HG03571 (cell line): Measurements from ENCODE around the gene PLCB3.

Source experiments
- ATAC-seq: cut with Tn5 transposase; IDR thresholded peaks from one replicate; pipeline ENCODE4 v1.9.1; 2021; ENCODE audit not compliant: unreplicated experiment

The PLCB3 gene

DNA sequence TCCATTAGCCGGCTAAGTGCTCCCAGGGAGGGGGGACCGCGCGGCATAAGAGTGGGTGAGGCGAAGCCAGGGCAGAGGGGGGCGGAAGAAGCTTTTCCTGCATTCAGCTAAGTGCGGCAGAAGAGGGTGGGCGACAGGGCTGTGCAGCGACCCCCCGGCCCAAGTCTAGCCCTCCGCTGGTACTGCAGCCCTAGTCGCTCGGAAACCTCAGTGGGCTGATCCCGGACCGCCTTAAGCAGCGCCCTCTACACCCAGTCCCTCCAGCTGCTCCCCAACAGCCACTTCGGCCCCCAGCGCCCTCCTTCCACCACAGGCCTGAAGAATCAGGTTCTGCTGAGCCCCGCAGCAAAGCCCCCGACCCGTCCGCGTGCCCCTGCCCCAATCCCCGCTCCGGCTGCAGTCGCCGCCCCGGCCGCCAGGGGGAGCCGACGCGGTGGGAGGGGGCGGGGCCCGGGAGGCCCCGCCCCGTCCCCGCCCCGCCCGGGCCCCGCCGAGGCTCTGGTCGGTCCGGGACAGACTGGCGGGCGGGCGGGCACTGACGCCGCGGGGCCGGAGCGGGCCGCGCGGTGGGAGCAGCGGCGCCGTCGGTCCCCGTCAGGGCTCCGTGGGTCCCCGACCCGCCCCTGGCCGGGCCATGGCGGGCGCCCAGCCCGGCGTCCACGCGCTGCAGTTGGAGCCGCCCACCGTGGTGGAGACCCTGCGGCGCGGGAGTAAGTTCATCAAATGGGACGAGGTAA lies at the start of gene PLCB3:
Gene PLCB3, plus strand, starts transcription at position 515 of the 737 bp plus-strand sequence. Its CDS starts 120 bp downstream, at position 635.
- ATAC-seq, result no peak

DNA sequence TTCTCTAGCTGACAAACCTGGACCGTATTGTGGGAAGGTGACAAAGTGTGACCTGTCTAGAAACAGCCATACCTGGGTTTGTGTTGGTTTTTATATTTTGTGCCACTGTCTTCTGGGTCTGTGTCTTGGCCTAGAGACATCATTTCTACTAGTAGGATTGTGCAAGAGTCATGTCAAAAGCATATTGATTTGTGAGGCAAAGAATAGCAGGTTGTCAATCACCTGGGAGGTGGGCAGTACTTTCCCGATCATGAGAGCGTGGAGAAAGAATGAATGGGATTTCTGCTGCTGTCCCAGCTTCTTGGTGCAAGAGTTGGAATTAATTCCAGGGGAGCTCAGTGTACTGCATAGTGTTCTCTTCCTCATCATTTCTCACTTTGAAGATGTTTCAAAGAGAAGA lies 49.8 kb upstream of the PLCB3 start:
- ATAC-seq, result no peak

DNA sequence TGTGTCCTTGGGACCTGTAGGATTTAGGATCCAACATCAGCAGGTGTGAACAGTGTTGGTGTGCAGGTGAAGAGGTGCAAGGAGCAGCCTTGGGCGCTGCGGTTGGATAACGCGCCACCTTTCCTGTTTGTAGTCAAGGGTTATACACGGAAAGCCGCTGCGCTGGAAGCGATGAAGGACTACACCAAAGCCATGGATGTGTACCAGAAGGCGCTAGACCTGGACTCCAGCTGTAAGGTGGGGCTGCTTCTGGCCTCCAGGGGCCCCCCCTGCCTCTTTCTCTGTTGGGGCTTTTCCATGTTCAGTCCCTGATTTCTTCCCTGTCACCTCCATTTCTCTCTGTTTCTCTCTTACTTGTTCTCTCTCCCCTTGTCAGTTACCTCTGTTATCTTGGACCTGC lies 48.3 kb upstream of the PLCB3 start:
- ATAC-seq, result no peak

DNA sequence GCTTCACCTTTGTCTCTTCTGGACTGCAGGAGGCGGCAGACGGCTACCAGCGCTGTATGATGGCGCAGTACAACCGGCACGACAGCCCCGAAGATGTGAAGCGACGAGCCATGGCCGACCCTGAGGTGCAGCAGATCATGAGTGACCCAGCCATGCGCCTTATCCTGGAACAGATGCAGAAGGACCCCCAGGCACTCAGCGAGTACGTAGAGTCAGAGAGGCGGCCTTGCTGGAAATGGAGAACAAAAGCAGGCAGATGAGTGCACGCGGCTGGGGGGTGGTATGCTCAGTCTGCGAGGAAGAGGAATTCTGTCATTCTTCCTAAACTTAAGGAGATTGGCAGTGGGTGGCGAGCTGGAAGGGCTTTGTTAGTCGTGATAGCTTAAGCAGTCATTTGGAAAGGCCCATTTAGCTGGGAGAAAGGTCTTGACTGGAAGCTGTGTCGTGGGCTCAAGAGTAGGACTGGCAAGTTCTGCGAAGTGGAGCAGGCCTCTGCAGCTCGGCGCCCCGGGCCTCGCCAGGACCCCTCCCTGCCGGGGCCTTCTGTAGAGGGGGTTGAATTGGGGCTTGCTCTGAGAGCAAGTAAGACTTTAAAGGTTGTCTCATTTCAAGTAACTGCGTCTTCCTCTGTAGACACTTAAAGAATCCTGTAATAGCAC lies 47.8 kb upstream of the PLCB3 start:
- no peak for ATAC-seq

DNA sequence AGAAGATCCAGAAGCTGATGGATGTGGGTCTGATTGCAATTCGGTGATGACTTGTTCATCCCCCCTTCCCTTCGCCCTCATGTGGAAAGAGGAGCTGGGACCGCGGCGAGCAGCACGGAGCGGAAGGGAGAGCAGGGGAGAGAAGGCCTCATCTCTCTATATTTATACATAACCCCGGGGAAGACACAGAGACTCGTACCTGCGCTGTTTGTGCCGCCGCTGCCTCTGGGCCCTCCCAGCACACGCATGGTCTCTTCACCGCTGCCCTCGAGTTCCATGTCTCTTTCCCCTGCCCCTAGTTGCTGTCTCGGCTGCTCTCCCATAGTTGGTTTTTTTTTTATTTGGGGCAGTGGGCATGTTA lies 47.3 kb upstream of the PLCB3 start:
- no peak for ATAC-seq

DNA sequence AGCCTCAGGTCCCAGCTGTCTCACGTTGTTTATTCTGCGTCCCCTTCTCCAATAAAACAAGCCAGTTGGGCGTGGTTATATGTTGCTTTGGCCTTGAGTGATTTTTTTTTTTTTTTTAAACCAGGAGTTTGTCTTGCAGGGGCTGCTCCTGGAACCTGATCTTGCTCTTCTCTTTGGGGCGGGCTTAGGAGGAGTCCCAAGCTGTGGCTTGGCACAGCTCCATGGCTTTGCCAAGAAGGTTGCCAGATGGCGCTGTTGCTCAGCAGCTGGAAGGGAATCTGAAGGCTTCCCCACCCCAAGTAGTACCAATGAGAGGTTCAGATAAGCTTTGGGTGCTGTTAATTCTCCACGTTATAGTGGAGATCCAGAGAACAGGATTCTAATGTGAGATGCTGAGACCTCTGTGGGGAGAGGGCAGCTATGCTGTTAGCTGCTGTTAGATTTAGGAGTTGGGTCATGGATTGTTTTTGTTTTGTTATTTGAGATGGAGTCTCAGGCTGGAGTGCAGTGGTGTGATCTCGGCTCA lies 46.8 kb upstream of the PLCB3 start:
- no peak for ATAC-seq

DNA sequence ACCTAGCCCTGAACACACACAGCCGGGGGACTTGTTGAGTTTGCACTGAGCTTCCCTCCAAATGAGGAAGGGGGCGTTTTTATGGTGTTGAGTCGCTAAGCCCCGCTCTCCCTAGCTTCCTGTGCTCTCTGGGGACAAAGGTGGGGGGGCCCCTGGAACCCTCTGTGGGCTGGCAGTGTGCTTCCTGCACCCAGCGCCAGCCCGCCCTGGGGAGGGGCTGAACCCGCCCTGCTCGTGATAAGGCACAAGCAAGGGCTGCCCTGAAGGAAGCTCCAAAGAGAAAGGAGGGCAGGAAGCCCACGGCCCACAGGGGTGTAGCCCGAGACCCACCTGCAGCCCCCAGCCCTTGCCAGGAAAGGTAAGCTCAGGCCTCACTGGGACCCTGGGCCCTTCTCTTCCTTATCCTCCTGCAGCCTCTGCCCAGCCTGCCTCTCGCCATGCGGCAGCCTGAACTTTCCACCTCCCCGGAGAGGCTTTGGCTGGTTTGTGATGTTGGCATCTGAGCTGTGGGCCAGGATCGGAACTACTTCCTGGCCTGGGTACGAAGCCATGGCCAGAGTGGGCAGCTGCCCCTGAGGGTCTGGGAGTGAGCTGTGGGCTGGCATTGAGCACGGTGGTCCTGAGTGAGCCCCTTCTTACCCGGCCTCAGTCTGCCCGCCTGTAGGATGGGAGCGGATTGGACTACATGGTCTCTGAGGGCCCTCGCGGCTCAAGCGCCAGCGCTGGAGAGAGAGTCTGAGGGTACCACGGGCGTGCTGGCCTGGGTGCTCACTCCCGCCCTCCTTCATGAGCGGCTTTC lies 44.7 kb upstream of the PLCB3 start, which contains the start of gene FERMT3:
Gene FERMT3, plus strand, starts transcription at position 265 of the 799 bp plus-strand sequence. CDS start 644 bp downstream, outside the sequence.
- no peak for ATAC-seq

DNA sequence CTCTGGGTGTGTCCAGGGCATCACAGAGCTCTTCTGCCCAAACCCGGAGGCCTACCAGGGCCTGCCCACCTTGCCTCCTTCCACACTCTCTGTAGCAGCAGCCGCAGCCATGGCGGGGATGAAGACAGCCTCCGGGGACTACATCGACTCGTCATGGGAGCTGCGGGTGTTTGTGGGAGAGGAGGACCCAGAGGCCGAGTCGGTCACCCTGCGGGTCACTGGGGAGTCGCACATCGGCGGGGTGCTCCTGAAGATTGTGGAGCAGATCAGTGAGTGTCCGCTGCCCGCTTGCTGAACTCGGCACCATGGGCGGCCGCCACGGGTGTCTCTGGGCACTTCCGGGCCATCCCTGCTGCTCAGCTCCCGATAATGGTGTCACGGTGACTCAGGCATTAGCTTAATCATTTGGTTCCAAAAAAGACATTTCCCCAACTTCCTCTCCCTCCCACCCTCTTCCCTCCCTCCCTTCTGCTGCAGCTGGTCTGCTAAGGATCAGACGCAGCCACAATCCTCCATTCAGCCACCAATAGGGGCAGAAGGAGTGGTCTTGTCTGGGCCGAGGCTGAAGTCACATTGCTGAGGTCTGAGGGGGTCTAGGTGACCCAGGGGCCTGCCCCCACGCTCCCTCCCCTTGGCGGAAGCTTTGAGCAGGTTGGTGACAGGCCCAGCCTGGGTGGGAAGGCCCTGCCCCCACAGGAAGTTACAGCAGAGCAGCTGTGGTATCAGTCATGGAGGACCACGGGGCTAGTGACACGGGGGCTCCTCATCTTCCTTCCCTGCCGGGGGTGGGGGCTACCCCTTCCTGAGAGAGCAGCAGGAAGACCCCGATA lies 43.9 kb upstream of the PLCB3 start:
- peak; percentile 40 for ATAC-seq

DNA sequence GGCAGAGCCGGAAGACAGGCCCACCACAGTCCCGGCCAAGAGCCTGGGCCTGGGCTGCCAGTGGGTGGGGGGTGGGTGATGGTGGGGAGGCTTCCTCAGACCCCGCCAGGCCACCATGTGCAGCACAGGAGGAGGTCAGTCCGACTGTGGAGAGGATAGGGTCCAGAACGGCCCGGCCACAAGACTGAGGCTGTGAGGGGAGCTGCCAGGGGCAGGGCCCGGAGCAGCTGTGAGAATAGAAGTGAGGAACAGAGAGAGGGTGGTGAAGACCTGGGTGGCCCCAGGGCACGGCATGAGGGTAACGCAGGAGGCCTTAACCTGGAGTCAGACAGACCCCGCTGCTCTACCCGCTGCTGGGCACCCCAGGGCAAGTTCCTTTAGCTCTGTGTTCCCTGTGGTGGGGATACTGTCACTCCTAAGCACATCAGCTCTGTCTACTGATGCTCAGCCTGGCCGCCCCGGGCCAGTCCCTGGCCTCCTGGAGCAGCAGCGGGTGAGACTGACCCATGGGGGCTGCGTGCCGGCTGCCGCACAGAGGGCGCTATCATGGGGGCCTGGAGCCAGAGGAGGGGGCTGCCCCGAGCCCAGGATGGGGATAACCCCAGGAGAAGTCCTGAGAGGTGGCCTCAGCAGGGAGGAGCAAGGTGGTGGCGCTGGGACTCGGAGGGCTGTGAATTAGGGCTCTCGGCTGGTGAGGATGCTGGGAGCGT lies 43.1 kb upstream of the PLCB3 start:
- ATAC-seq, result no peak

DNA sequence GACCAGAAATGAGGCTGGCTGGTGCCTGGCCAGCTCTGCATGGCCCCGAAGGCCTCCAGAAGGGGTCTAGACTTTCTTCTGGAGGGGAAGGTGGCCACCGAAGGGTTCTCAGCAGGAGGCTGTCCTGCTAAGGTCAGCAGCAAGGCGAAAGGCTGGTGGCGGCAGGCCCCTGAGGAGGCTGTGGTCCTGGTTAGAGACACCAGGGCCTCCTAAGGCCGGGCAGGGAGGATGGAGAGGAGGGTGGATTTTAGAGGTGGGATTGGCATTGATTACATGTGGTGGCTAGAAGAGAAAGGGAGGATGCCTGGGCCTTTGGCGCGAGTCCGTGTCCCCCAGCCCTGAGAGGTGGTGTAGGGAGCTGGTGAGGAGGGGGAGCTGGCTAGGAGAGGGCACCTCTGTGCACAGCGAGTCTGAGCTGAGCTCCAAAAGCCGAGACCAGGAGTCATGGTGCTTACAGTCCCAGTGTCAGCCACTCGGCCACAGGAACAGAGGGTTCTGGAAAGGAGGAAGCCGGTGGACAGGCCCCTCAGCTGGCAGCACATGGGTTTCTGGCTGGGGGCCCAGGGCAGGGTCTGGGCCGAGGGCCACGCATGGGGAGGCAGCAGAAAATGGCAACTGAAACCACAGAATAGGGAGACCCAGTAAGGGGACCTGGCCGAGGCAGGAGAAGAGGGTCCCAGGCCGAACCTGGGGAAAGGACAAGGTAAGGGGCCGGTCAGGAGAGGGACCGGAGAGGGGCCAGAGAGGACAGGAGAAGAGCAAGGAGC lies 42.4 kb upstream of the PLCB3 start:
- no peak for ATAC-seq

DNA sequence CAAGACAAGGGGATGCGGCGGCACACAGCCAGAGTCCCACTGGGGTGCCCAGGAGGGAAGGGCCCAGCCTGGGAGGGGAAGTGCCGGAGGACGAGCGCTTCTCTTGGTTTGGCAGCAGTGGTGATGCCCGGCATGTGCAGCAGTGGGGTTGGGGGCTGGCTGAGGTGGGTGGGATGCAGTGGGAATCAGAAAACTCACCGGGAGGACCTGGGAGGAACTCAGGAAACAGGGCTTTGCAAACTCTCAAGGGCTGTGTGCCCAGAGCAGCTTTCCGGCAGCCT lies 41.8 kb upstream of the PLCB3 start:
- ATAC-seq, result no peak

DNA sequence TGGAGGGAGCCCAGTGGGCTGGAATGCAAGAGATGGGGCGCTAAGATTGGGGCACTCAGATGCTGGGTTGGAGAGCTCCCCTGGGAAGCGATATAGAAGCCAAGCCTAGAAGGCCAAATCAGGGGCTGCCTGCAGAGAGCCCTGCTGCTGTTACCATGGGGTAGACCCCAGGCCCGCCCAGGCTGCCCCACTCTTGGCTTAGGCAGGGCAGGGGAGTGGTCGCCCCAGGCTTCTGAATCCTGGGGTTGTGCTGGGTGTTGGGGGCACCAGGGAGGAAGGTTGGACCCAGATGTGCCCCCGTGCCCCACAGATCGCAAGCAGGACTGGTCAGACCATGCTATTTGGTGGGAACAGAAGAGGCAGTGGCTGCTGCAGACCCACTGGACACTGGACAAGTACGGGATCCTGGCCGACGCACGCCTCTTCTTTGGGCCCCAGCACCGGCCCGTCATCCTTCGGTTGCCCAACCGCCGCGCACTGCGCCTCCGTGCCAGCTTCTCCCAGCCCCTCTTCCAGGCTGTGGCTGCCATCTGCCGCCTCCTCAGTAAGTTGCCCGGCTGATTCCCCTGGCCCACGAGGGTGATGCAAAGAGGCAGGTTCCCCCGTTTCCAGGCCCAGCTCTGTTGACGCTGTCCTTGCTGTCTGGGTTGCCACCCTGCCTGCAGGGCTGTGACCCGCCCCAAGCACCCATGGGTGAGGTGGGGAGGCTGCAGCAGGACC lies 40.9 kb upstream of the PLCB3 start:
- ATAC-seq, result no peak

DNA sequence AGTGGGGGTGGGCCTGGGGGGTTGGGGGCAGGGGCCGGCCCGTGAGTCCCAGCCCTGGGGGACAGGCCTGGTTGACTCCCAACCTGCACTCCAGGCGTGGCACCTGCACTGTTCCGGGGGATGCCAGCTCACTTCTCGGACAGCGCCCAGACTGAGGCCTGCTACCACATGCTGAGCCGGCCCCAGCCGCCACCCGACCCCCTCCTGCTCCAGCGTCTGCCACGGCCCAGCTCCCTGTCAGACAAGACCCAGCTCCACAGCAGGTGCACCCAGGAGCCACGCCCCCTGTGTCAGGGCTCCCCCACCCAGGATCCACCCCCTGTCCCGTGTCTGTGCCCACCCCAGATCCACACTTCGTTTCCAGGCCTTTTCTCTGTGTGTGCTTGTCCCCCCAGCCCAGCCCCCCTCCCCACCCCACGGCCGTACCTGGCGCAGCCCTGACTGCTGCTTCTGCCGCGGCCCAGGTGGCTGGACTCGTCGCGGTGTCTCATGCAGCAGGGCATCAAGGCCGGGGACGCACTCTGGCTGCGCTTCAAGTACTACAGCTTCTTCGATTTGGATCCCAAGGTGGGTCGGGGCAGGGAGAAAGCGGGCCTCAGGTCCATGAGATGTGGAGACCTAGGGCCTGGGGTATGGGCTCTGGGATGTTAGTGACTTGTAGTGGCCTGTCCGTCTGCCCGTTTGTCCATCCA lies 40.0 kb upstream of the PLCB3 start:
- no peak for ATAC-seq

DNA sequence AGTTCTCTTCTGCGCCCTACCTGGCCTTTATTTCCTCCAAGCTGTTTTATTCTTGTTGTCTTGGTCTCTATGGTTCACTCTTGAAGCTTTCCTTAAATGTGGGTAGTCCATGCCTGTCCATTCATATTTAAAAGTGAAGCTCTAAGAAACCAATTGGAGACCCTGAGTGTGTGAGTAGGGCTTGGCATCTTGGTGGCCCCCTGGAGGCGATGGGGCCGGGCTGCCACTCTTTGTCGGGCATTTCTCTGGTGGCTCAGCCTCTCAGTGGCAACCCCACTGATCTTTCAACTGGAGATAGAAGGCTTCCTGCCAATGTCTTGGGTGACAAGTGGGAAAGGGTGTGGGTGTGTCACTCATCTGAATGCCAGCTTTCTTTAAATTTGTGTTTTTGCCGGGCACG lies 34.5 kb upstream of the PLCB3 start:
- no peak for ATAC-seq

DNA sequence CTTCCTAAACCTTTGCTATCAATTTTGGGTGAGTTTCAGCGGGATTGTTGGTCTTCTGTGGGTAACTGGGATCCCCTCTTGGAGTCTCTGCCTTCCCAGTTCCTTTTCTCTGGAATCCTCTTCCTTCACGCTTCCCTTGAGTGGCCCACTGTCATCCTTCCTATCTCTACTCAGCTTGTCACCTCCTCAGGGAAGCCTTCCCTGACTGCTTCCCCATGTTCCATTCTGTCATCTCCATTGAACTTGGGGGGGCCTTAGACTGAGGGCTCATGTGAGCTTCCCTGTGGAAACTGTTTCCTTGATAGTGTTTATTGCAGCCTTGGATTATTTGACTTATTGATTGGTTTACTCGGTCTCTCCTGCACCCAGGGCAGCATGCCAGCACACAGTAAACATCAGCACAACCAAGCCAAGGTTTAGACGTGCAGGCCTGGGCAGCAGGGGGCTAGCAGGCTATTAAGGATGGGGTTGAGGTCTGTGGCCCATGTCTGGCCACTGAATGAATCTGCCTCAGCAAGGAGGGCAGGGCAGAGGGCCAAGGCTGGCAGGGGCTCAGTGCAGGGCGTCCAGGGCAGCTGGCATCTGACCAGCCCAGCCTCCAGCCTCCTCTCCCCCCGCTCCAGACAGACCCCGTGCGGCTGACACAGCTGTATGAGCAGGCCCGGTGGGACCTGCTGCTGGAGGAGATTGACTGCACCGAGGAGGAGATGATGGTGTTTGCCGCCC lies 32.5 kb upstream of the PLCB3 start:
- no peak for ATAC-seq

DNA sequence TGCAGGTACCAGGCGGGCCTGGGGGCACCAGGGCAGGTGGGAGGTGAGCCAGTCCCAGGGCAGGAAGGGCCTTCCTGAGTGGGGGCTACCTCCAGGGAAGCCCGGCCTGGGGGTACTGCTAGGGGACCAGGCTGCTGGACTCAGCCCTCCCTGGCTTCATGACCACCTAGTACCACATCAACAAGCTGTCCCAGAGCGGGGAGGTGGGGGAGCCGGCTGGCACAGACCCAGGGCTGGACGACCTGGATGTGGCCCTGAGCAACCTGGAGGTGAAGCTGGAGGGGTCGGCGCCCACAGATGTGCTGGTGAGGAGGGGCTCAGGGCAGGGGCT lies 32.0 kb upstream of the PLCB3 start:
- no peak for ATAC-seq

DNA sequence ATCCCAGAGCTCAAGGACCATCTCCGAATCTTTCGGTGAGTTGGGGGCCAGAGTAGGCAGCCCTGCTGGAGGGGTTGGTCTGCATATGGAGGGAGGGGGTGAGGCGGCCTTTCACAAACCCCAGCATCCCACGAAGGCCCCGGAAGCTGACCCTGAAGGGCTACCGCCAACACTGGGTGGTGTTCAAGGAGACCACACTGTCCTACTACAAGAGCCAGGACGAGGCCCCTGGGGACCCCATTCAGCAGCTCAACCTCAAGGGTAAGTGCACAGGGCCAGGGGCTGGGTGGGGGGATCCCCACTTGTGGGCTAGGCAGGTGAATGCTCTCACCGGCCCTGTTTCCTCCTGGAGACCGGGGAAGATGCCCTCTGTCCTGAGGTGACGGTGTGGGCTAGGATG lies 31.6 kb upstream of the PLCB3 start:
- no peak for ATAC-seq

DNA sequence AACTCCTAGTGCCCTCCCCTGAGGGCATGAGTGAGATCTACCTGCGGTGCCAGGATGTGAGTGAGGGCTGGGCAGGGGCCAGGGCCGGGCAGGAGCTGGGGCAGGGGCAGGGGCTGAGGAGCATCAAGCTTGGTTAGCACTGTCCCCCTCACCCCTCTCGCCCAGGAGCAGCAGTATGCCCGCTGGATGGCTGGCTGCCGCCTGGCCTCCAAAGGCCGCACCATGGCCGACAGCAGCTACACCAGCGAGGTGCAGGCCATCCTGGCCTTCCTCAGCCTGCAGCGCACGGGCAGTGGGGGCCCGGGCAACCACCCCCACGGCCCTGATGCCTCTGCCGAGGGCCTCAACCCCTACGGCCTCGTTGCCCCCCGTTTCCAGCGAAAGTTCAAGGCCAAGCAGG lies 31.1 kb upstream of the PLCB3 start:
- no peak for ATAC-seq
